Measurements from ENCODE around the gene CACNA1H. TPM values are rescaled to one million over a fixed set of nuclear protein-coding genes. Genes with fewer than 3 reads are reported as not detected.

The CACNA1H gene
- total and polyA plus RNA-seq, 2 of the 4 experiments (the other 2 are of a cell fraction), result 1.6 to 5.8 TPM

- no peak overlapping the region for H2BK120ac ChIP-seq (ENCODE audit: low read depth, low read length)
- H4K5ac ChIP-seq (ENCODE audit: low read depth, low read length), result no peak overlapping the region
- POLR2A ChIA-PET (ENCODE audit: unreplicated experiment), result no interaction called here
- H3K4ac ChIP-seq (ENCODE audit: low read depth, low read length), result no peak overlapping the region
- WGBS, 2 experiments (ENCODE audit: extremely low coverage in 2 of 2, insufficient read length in 1 of 2), result 87% methylated on average over 39 of the region's 46 CpGs; no CpG with 5 or more reads in 1 of the 2 experiments
- in situ Hi-C loops (cut with MboI; ENCODE audit: low sequenced_read_pairs), result no loop called here
- no peaks in the 10 kb centered on the region for H3K9me3 ChIP-seq (ENCODE audit: control insufficient read depth, insufficient read depth, low read length)
- H3K4me1 ChIP-seq (ENCODE audit: control insufficient read depth, insufficient read depth, low read length), result peaks cover 17% of the 10 kb centered on the region; the same call in 1 of the 2 replicates
- BruUV-seq (replicated peaks), result no TSS peak
- H2AK5ac ChIP-seq (ENCODE audit: low read depth, low read length), result no peak overlapping the region
- H4K91ac ChIP-seq (ENCODE audit: insufficient read depth, low read depth, low read length), result no peak overlapping the region
- H3K4me2 ChIP-seq (ENCODE audit: low read depth, low read length), result no peak overlapping the region
- peaks cover 6% of the 10 kb centered on the region for H4K20me1 ChIP-seq (ENCODE audit: insufficient read depth, low read length)
- no peaks in the 10 kb centered on the region for H3K9me1 ChIP-seq (ENCODE audit: insufficient read depth, low read length)
- H2BK15ac ChIP-seq (ENCODE audit: low read depth, low read length), result no peak overlapping the region
- TF ChIP-seq SMC3 (IDR thresholded peaks at IDR 0.05; ENCODE audit: low read depth, low read length) (no peak), FOS (IDR thresholded peaks at IDR 0.05; ENCODE audit: low read depth, low read length) (no peak), NFE2L2 (IDR thresholded peaks at IDR 0.05; ENCODE audit: low read depth, low read length) (no peak), POLR2A (IDR thresholded peaks at IDR 0.05; ENCODE audit: low read depth, low read length) (no peak), RCOR1 (IDR thresholded peaks at IDR 0.05; ENCODE audit: insufficient replicate concordance, low read length) (no peak), CEBPB (IDR thresholded peaks at IDR 0.05; ENCODE audit: low read depth, low read length) (no peak), BHLHE40 (IDR thresholded peaks at IDR 0.05; ENCODE audit: low read depth, low read length) (no peak), RFX5 (IDR thresholded peaks at IDR 0.05; ENCODE audit: low read depth, low read length) (no peak), CHD1 (IDR thresholded peaks at IDR 0.05; ENCODE audit: low read depth, low read length) (no peak), RAD21 (IDR thresholded peaks at IDR 0.05; ENCODE audit: low read length) (no peak), MAZ (IDR thresholded peaks at IDR 0.05; ENCODE audit: borderline replicate concordance, low read depth, low read length) (no peak), MXI1 (IDR thresholded peaks at IDR 0.05; ENCODE audit: borderline replicate concordance, low read depth, low read length) (no peak), MAFK (IDR thresholded peaks at IDR 0.05; ENCODE audit: low read depth, low read length) (no peak)
- TF ChIP-seq, protein P1, sequence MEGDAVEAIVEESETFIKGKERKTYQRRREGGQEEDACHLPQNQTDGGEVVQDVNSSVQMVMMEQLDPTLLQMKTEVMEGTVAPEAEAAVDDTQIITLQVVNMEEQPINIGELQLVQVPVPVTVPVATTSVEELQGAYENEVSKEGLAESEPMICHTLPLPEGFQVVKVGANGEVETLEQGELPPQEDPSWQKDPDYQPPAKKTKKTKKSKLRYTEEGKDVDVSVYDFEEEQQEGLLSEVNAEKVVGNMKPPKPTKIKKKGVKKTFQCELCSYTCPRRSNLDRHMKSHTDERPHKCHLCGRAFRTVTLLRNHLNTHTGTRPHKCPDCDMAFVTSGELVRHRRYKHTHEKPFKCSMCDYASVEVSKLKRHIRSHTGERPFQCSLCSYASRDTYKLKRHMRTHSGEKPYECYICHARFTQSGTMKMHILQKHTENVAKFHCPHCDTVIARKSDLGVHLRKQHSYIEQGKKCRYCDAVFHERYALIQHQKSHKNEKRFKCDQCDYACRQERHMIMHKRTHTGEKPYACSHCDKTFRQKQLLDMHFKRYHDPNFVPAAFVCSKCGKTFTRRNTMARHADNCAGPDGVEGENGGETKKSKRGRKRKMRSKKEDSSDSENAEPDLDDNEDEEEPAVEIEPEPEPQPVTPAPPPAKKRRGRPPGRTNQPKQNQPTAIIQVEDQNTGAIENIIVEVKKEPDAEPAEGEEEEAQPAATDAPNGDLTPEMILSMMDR (conservative IDR thresholded peaks at IDR 0.05; ENCODE audit: low read depth, low read length), result no peak
- TF ChIP-seq, protein P2, sequence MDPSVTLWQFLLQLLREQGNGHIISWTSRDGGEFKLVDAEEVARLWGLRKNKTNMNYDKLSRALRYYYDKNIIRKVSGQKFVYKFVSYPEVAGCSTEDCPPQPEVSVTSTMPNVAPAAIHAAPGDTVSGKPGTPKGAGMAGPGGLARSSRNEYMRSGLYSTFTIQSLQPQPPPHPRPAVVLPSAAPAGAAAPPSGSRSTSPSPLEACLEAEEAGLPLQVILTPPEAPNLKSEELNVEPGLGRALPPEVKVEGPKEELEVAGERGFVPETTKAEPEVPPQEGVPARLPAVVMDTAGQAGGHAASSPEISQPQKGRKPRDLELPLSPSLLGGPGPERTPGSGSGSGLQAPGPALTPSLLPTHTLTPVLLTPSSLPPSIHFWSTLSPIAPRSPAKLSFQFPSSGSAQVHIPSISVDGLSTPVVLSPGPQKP (IDR thresholded peaks at IDR 0.05; ENCODE audit: borderline replicate concordance, low read depth, low read length), result no peak
- TF ChIP-seq, protein P3, sequence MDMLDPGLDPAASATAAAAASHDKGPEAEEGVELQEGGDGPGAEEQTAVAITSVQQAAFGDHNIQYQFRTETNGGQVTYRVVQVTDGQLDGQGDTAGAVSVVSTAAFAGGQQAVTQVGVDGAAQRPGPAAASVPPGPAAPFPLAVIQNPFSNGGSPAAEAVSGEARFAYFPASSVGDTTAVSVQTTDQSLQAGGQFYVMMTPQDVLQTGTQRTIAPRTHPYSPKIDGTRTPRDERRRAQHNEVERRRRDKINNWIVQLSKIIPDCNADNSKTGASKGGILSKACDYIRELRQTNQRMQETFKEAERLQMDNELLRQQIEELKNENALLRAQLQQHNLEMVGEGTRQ (IDR thresholded peaks at IDR 0.05; ENCODE audit: low read depth, low read length), result no peak
- H3K79me1 ChIP-seq (ENCODE audit: low read depth in 1 of 2, low read length in 2 of 2), result no peaks in the 10 kb centered on the region
- no peak overlapping the region for H2BK5ac ChIP-seq (ENCODE audit: low read depth, low read length, poor library complexity, severe bottlenecking)
- H2BK20ac ChIP-seq (ENCODE audit: low read depth, low read length), result no peak overlapping the region
- no peak for ATAC-seq (ENCODE audit: low read depth)
- no peak overlapping the region for H3K23ac ChIP-seq (ENCODE audit: low read depth, low read length)
- dilution Hi-C loops (cut with HindIII; ENCODE audit: low sequenced_read_pairs, unreplicated experiment), result no loop called here
- no peak overlapping the region for H3K56ac ChIP-seq (ENCODE audit: extremely low read depth, insufficient read depth, low read length)
- CTCF ChIA-PET, result no interaction called here
- H3K18ac ChIP-seq (ENCODE audit: low read depth, low read length), result no peak overlapping the region
- H3K4me3 ChIP-seq (ENCODE audit: insufficient read depth, low read depth, low read length), result no peak overlapping the region
- no peak overlapping the region for H3K14ac ChIP-seq (replicated peaks; ENCODE audit: low read depth, low read length)
- H3K36me3 ChIP-seq (ENCODE audit: control insufficient read depth, insufficient read depth, low read length), result no peaks in the 10 kb centered on the region
- no peak overlapping the region for H2AK9ac ChIP-seq (replicated peaks; ENCODE audit: low read depth, low read length, poor library complexity)
- no peak overlapping the region for H4K8ac ChIP-seq (ENCODE audit: low read depth in 2 of 2, low read length in 2 of 2)
- intact Hi-C loops (cut with micrococcal nuclease), result no loop called here
- peaks cover 14% of the 10 kb centered on the region; the same call in 1 of the 2 replicates for H3K27me3 ChIP-seq (ENCODE audit: control insufficient read depth, insufficient read depth, low read length)
- H3K9ac ChIP-seq (ENCODE audit: low read depth, low read length), result no peak overlapping the region
- no peak for DNase-seq
- no peak overlapping the region for H2AFZ ChIP-seq (replicated peaks; ENCODE audit: low read length, poor library complexity)
- no peak overlapping the region for H3K27ac ChIP-seq (ENCODE audit: insufficient read depth, low read length)
Observed at GRCh38 chr16:1156983-1157638, 4.2 kb downstream of the CACNA1H start.
